Hematopoietic multipotent progenitor cell treated with erythropoietin and hydrocortisone succinate and interleukin-3 and kit ligand, for 15 days (in vitro differentiated cells): ENCODE data around the gene ALDOB.
"Not testable (repeated sequence)": the region's sequence is repeated elsewhere in the genome, so short reads cannot be mapped to it uniquely, and the experiment has no call there.

Source experiments
- DNase-seq: peaks from one replicate; pipeline ENCODE4 v3.0.0-alpha.2; 2015; ENCODE audit warnings: low spot score

Gene ALDOB

GRCh38 chr9:101421653-101422065, 13.9 kb downstream of the ALDOB start:
- no peak for DNase-seq

- no peak for DNase-seq
Observed at GRCh38 chr9:101419863-101420262, 15.7 kb downstream of the ALDOB start.

- no peak for DNase-seq
Observed at GRCh38 chr9:101418518-101419430, 16.8 kb downstream of the ALDOB start.

- DNase-seq: no peak
Observed at GRCh38 chr9:101417977-101418376, 17.6 kb downstream of the ALDOB start.

GRCh38 chr9:101417389-101417788, 18.2 kb downstream of the ALDOB start:
- no peak for DNase-seq

GRCh38 chr9:101415578-101415977, 20.0 kb downstream of the ALDOB start:
- no peak for DNase-seq

GRCh38 chr9:101414839-101415238, 20.7 kb downstream of the ALDOB start:
- no peak for DNase-seq

GRCh38 chr9:101409079-101409477, 26.5 kb downstream of the ALDOB start:
- no peak for DNase-seq

- DNase-seq: no peak
Observed at GRCh38 chr9:101408374-101409078, 27.0 kb downstream of the ALDOB start.

GRCh38 chr9:101403516-101404285, 31.9 kb downstream of the ALDOB start:
- no peak for DNase-seq

- DNase-seq: no peak
Observed at GRCh38 chr9:101400120-101400519, 35.5 kb downstream of the ALDOB start.

- DNase-seq: no peak
Observed at GRCh38 chr9:101399643-101399970, 36.0 kb downstream of the ALDOB start.

GRCh38 chr9:101398930-101399642, 36.5 kb downstream of the ALDOB start:
- DNase-seq: peak; percentile 17

- peak; percentile 99 for DNase-seq
Observed at GRCh38 chr9:101398068-101398929, 37.3 kb downstream of the ALDOB start, which contains the start of the genes MRPL50 and ZNF189. Gene MRPL50 (minus strand): TSS chr9:101398618. CDS start chr9:101398592, 26 bp downstream. Gene ZNF189 (plus strand): TSS chr9:101398851. CDS start chr9:101399157, 306 bp downstream.

- no peak for DNase-seq
Observed at GRCh38 chr9:101397746-101398067, 37.9 kb downstream of the ALDOB start.

- no peak for DNase-seq
Observed at GRCh38 chr9:101394687-101395086, 40.9 kb downstream of the ALDOB start.

- DNase-seq: no peak
Observed at GRCh38 chr9:101393135-101393534, 42.4 kb downstream of the ALDOB start.

GRCh38 chr9:101388507-101388993, 47.0 kb downstream of the ALDOB start:
- DNase-seq: no peak

GRCh38 chr9:101387871-101388506, 47.6 kb downstream of the ALDOB start:
- peak; percentile 63 for DNase-seq

GRCh38 chr9:101384873-101385536, 50.6 kb downstream of the ALDOB start, which contains the start of gene BAAT:
Gene BAAT (minus strand): TSS chr9:101385006. CDS start chr9:101371404, 13,602 bp downstream.
- DNase-seq: not testable (repeated sequence)
